ENCODE results near the gene FGF19. TPM values are rescaled to one million over a fixed set of nuclear protein-coding genes. Genes with fewer than 3 reads are reported as not detected.

The FGF19 gene, protein sequence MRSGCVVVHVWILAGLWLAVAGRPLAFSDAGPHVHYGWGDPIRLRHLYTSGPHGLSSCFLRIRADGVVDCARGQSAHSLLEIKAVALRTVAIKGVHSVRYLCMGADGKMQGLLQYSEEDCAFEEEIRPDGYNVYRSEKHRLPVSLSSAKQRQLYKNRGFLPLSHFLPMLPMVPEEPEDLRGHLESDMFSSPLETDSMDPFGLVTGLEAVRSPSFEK
- not detected in 2 replicates for total RNA-seq (2014; rRNA removed; shearing (Covaris generic); ENCODE audit: low replicate concordance)

DNA sequence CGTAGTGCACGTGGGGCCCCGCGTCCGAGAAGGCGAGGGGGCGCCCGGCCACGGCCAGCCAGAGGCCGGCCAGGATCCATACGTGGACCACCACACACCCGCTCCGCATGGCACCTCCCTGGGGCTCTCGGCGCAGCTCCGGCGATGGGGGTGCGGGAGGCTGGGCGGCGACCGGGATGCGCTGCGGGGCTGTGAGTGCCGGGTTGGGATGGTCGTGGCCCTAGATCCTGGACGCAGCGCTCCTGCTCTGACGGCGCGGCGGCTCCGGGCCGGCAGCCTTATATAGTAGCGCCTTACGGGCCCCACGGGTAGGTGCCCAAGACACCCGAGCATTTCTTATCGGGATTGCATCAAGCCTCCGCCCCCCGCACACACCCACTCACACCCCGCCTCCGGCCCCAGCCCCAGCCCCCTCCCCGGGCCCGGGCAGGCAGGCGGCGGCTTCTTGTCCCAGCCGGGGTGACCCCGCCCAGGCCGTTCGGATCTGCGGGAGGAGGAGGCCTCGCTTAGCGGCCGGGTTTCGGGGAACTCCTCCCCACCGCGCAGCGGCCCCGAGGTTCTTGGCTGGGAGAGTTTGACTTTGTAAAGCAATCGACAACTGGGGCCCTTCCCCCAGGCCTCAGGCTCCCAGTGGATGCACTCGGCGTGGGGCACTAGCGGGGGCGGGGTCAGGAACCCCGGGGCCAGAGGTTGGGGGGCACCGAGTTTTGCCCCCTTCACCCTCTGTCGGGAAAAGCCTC lies at the start of gene FGF19:
Gene FGF19, minus strand, starts transcription at position 255 of the 740 bp plus-strand sequence. Its CDS starts 146 bp downstream, at position 109.
- DNase-seq, result peak; percentile 18
- peaks cover 9% of the 10 kb centered on the region for H3K27me3 ChIP-seq
- no peaks in the 10 kb centered on the region for H3K36me3 ChIP-seq
- H3K9me3 ChIP-seq, result no peaks in the 10 kb centered on the region
- peak within 1 kb of the TSS; percentile 15 for H3K4me3 ChIP-seq

DNA sequence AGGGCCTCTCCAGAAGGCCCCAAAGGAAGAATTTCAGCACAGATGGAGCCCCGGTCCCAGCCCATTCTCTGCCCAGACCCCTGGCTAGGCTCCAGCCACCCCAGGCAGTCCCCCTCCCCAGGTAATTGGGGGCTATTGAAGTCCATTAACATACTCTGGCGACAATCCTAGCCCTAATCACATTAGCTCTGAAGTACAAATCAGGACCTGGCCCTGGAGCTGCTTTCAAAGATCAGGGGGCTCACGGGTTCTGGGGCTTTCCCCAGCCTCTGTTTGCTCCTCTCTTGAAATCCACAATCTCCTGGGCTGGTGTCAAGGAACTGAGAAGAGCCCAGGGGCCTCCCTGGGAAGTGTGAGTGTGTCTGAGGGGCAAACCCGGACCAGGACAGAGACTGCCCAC lies 49.1 kb upstream of the FGF19 start:
- H3K36me3 ChIP-seq, result no peaks in the 10 kb centered on the region
- no peak overlapping the region for H3K4me3 ChIP-seq
- no peaks in the 10 kb centered on the region for H3K9me3 ChIP-seq
- H3K27me3 ChIP-seq, result no peaks in the 10 kb centered on the region; the same call in 1 of the 2 replicates
- DNase-seq, result no peak

DNA sequence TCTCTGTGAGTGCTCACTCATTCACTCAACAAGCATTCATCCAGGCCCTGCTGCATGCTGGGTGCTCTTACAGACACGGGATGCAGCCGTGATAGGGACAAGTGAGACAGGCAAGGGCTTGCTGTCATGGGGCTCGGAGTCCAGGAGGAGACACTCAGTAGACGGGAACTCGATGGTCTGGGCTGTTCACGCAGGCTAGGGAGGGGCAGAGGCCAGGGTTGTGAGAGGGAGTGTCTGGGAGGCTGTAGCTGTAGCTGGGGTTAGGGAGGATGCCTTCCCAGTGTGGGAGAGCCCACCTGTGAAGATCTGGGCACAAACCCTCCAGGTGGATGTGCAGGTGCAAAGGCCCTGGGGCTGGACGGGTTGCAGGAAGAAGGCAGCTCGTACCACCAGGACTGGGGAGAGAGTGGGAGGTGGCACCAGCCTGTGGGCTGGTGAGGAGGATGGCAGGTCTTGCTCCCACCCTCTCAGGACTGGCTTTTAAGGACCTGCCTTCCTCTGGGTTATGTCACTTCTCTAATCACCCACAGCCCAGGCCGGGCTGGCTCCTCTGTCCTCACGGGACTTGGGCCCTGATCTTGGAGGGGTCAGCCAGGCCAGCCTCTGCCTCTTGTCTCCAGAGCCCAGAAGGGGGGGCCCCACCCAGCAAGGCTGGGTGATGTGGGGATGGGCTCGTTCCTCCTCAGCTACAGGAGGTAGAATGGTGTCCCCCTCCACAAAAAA lies 47.2 kb upstream of the FGF19 start:
- no peaks in the 10 kb centered on the region; the same call in 1 of the 2 replicates for H3K27me3 ChIP-seq
- H3K36me3 ChIP-seq, result no peaks in the 10 kb centered on the region
- no peaks in the 10 kb centered on the region for H3K9me3 ChIP-seq
- H3K4me3 ChIP-seq, result no peak overlapping the region
- no peak for DNase-seq

DNA sequence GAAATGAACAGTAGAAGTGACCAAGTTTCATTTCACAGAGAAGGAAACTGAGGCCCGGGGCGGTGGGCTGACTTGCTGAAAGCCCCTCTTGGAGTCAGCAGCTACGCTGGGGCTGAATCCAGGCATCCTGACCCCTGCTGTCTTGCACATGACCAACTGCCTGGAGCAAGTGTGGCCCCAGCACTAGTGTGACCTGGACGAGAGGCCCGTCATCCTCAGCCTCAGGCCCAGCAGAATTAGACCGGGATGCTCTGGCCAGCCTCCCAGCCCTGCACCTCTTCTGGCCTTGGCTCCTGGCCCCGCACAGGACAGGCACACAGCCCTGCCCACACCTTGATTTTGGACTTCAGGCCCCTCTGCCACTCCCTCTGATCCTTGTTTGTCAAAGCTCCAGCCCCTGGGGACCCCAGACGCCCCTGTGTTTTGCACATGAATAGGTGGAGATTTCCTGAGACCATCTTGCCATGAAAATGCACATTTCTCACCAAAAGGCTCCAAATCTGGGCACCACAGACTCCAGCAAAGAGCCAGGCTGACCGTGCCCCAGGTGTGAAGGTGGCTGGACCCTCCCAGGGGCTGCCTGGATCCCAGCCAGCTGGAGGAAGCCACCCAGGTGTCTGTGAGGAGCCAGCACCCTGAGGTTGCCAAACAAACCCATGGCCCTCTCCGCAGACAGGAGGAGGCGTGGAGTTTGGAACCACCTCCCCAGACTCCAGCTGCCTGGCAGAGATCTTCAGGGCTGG lies 46.5 kb upstream of the FGF19 start:
- no peak overlapping the region for H3K4me3 ChIP-seq
- no peaks in the 10 kb centered on the region for H3K9me3 ChIP-seq
- H3K36me3 ChIP-seq, result no peaks in the 10 kb centered on the region
- no peaks in the 10 kb centered on the region for H3K27me3 ChIP-seq
- no peak for DNase-seq

DNA sequence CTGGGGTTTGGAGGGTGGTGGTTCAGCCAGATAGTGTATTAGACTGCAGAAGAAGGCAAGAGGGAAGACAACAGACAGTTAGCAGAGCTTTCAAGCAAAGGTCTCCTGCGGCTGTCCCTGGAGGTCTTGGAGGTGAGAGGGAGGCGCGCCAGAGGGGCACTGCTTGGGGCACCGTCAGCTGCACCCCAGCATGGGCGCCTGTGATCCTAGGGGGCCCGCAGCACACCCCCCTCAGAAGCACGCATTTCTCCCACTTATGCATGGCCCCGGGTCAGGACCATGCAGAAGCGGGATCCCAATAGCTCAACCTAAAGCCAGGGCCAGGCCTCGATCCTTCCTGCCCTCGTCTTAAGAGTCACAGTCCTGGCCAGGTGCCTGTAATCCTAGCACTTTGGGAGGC lies 44.8 kb upstream of the FGF19 start:
- no peaks in the 10 kb centered on the region for H3K27me3 ChIP-seq
- no peak overlapping the region for H3K4me3 ChIP-seq
- no peak for DNase-seq
- H3K36me3 ChIP-seq, result no peaks in the 10 kb centered on the region
- H3K9me3 ChIP-seq, result no peaks in the 10 kb centered on the region

DNA sequence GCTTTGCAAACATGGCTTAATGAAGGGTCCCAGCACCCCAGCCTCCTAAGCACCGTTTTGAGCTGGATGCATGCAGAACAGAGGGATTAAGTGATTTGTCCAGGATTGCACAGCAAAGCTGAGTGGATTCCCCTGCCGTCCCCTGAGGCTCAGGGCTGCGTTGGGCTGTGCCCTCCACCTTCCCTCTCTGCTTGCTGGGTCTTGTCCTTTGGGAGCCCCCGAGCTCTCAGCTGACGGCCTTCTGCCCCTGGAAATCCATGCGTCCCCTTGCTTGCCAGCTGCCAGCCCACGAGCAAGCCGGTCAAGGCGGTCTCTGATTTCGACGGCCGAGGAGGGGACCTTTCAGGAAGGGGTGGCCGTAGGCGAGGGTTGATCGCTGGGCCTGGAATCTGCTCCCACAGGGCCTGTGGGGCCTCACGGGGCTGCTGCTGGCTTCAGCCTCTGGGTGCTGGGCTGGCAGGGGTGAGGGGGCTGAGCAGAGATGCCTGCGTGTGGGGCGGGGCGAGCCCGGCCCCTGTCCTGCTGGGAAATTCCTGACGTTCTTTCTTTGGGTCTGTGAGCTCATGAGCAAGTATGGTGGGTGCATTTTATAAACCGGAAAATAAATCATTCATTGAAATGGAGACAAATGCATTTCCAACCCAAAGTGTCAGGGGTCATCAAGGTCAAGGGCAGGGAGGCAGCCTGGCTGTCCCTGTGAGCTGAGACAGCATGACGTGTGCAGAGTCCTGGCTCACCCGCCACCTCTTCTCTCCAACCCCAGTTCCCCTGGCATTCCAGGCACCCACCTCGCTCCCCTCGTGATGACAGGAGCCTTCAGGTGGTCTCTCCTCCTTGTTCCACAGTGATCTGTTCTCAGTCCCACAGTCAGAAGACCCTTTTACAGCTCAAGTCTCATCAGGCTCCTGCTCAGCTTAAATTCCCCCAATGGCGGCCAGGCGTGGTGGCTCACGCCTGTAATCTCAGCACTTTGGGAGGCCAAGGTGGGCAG lies 43.2 kb upstream of the FGF19 start:
- H3K36me3 ChIP-seq, result no peaks in the 10 kb centered on the region
- DNase-seq, result no peak
- no peak overlapping the region for H3K4me3 ChIP-seq
- no peaks in the 10 kb centered on the region for H3K27me3 ChIP-seq
- no peaks in the 10 kb centered on the region for H3K9me3 ChIP-seq

DNA sequence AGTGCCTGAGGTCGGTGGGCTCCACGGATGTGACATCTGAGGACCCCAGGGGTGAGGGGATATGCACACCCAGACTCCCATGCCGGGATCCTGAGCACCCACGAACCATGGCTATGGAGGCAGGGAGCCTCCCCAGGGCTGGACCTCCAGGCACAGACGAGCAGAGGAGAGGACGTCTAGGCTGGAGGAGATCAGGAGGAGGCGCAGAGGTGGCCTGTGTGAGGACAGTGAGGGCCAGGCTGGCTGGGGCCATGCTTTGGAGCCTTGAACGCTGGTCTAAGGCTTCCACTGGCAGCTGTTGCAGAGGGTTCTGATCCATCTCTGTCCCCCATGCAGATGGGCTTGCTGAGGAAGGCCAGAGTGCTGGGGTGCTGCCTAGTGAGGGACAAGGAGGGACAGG lies 42.3 kb upstream of the FGF19 start:
- DNase-seq, result no peak
- H3K27me3 ChIP-seq, result no peaks in the 10 kb centered on the region
- H3K36me3 ChIP-seq, result no peaks in the 10 kb centered on the region
- no peak overlapping the region for H3K4me3 ChIP-seq
- H3K9me3 ChIP-seq, result no peaks in the 10 kb centered on the region

DNA sequence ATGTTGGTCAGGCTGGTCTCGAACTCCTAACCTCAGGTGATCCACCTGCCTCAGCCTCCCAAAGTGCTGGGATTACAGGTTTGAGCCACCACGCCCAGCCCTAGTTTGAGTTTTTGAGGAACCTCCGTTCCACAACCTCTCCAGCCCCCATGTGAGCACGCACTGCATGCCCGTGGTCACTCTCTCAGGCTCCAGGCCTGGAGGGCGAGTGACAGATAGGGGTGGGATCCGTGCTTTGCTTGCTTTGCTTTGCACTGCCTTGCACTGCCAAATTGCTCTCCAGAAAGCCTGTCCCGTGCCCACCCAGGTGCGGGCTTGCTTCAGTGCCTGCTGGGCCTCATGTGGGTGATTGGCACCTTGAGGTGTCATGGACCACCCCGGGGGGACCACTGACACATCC lies 41.4 kb upstream of the FGF19 start:
- Histone ChIP-seq H3K36me3 (no peaks in the 10 kb centered on the region), H3K4me3 (no peak overlapping the region), H3K27me3 (no peaks in the 10 kb centered on the region), H3K9me3 (no peaks in the 10 kb centered on the region)
- DNase-seq, result no peak

DNA sequence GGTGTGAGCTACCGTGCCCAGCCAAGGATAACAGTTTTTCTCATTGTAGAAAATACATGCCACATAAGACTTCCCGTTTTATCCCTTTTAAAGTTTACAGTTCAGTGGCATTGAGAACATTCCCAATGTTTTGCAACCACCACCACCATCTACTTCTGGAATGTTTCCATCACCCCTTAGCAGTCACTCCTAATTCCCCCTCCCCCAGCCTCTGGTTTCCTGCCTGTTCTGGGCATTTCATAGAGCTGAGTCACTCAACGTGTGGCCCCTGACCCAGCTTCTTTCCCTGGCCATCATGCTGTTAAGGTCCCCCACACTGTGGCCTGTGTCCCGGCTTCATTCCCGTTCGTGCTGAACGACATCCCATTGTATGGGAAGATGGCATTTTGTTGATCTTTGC lies 40.6 kb upstream of the FGF19 start:
- H3K36me3 ChIP-seq, result no peaks in the 10 kb centered on the region
- peak; percentile 37 for DNase-seq
- H3K4me3 ChIP-seq, result no peak overlapping the region
- H3K27me3 ChIP-seq, result no peaks in the 10 kb centered on the region
- H3K9me3 ChIP-seq, result no peaks in the 10 kb centered on the region

DNA sequence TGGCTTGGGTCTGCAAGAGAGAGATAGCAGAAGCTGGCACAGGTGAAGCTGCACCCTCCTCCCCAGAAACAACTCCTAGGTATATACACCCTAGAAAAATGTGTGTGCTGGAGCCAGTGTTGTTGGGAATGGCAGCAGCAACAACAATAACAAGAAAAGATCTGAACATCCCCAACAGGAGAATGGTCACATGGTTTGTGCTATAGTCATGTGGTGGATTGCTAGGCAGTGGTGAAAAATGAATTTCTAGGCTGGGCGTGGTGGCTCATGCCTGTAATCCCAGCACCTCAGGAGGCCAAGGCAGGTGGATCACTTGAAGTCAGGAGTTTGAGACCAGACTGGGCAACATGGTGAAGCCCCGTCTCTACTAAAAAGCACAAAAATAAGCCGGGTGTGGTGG lies 31.0 kb upstream of the FGF19 start:
- no peak for DNase-seq
- Histone ChIP-seq H3K9me3 (peaks cover 3% of the 10 kb centered on the region; the same call in 1 of the 2 replicates), H3K4me3 (no peak overlapping the region), H3K36me3 (no peaks in the 10 kb centered on the region), H3K27me3 (no peaks in the 10 kb centered on the region)

DNA sequence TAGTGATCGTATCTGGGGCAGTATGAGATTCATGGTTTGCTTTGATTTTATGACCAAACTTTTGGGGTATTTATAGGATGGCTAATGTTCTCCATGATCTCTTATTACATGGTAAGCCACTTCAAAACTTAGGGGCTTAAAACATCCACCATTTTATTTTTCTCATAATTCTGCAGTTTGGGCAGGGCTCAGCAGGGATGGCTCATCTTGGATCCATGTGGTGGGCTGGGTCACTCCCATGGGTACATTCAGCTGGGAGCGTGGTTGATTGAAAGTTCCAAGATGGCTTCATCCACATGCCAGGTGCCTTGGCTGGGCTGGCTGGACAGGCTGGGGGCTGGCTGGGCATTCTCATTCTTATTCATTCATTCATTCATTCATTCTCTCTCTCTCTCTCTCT lies 30.5 kb upstream of the FGF19 start:
- DNase-seq, result no peak
- Histone ChIP-seq H3K36me3 (no peaks in the 10 kb centered on the region), H3K27me3 (no peaks in the 10 kb centered on the region), H3K4me3 (no peak overlapping the region), H3K9me3 (peaks cover 3% of the 10 kb centered on the region; the same call in 1 of the 2 replicates)

DNA sequence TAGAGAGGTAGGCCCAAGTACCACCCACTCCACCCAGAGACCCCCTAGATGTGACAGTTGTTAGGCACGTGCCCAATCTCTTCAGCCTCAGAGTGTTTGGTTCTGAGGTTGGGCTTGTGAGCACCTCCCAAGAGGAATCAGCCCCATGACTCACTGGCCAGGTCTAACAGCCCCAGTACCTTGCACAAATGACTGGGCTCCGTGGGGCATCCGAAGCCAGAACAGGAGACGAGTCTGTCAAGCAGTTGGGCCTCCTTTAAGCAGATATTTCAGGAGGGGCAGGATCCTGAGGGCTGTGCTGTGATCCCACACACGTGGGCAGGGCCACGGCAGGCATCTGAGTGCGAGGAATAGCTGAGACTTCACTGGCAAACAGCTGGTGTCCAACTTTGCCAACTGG lies 29.1 kb upstream of the FGF19 start:
- Histone ChIP-seq H3K27me3 (no peaks in the 10 kb centered on the region), H3K36me3 (no peaks in the 10 kb centered on the region)
- DNase-seq, result no peak

DNA sequence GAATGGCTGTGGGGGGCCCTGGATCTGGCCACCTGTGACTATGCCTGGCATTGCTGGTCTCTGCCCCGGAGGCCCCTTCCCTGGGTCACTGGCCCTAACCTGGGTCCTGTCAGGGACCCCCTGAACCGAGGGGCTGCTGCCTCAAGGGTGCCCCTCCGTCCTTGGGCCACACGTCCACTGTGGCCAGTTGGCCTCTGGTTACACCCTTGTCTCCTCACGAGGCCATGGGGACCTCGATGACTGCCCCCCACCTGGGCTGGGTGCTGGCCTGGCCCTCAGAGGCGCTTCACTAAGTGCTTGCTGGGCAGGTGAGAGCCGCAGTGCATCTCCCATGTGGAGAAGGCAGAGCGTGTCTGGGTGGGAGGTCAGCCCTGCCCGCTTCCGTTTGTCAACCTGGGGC lies 27.3 kb upstream of the FGF19 start:
- H3K36me3 ChIP-seq, result no peaks in the 10 kb centered on the region
- no peaks in the 10 kb centered on the region for H3K27me3 ChIP-seq
- peaks cover 3% of the 10 kb centered on the region; the same call in 1 of the 2 replicates for H3K9me3 ChIP-seq
- H3K4me3 ChIP-seq, result no peak overlapping the region
- no peak for DNase-seq

More for the DNA sequence above, 29.1 kb upstream of the FGF19 start:
- peaks cover 3% of the 10 kb centered on the region; the same call in 1 of the 2 replicates for H3K9me3 ChIP-seq
- no peak overlapping the region for H3K4me3 ChIP-seq

DNA sequence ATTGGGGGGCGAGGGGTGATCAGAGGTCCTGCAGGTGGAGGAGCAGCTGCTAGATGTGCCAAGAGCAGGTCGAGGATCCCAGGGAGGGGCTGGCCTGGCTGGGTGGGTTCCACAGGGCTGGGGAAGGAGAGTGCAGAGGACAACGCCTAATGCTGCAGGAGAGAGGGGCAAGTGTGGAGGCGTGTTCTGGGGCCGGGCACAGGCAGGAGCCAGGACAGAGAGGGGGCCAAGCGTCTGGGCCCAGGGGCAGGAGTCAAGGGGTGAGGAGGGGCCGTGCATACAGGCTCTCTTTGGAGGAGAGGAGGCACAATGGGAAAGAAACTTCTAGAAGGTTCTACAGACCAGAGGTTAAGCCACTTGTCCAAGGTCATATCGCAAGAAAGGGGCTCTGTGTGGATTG lies 26.7 kb upstream of the FGF19 start:
- no peak overlapping the region for H3K4me3 ChIP-seq
- no peak for DNase-seq
- H3K27me3 ChIP-seq, result no peaks in the 10 kb centered on the region; the same call in 1 of the 2 replicates
- H3K36me3 ChIP-seq, result no peaks in the 10 kb centered on the region
- peaks cover 3% of the 10 kb centered on the region; the same call in 1 of the 2 replicates for H3K9me3 ChIP-seq

DNA sequence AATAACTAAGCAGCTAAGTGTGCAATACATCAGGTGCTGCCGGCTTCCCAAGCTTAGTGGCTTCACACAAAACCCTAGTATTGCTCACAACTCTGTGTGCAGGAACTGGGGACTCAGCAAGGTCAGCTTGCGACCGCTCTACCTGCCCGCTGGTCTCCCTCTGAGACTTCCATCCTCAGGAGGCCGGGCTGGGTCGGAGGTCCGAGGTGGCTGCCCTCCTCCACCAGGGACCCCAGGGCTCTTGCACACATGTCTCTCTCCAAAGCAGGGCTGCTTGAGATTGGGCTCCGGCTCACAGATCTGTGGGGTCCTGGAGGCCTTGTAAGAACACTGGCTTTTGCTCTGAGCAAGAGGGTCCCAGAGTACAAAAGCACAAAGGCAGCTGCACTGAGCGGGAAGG lies 25.4 kb upstream of the FGF19 start:
- H3K9me3 ChIP-seq, result no peaks in the 10 kb centered on the region
- H3K27me3 ChIP-seq, result peaks cover 5% of the 10 kb centered on the region; the same call in 1 of the 2 replicates
- H3K36me3 ChIP-seq, result no peaks in the 10 kb centered on the region
- no peak for DNase-seq
- no peak overlapping the region for H3K4me3 ChIP-seq

DNA sequence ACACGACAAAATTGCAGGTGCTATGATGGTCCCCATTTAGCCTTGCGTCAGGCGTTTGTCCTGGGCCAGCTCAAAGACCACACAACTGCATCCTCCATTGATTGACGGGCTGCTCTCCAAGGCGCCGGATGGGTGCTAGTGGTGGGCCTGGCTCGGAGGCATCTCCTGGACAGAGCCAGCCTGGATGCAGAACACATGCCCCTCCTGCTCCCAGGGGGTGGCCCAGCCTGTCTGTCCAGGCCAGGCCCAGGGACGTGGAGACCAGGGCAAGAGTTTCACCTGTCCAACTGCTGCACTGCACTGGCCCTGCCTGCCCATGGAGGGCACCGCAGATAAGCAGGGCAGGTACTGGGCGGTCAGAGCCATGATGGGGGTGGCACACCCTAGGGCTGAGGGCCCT lies 23.4 kb upstream of the FGF19 start:
- Histone ChIP-seq H3K36me3 (no peaks in the 10 kb centered on the region), H3K27me3 (peaks cover 7% of the 10 kb centered on the region; the same call in 1 of the 2 replicates), H3K9me3 (no peaks in the 10 kb centered on the region), H3K4me3 (no peak overlapping the region)
- DNase-seq, result no peak
